ENCODE measurements around the gene ME2.
"Not testable (repeated sequence)": the region's sequence is repeated elsewhere in the genome, so short reads cannot be mapped to it uniquely, and the experiment has no call there.

The ME2 gene

GRCh38 chr18:50878345-50879301 is at the start of gene ME2:
ME2 (plus strand) TSS chr18:50879118; CDS start chr18:50895821, 16,703 bp downstream.
- DNase-seq (ENCODE audit: low spot score): peak; percentile 90

GRCh38 chr18:50829644-50830043 is 49.3 kb upstream of the ME2 start:
- no peak for DNase-seq (ENCODE audit: low spot score)

GRCh38 chr18:50830544-50830943 is 48.4 kb upstream of the ME2 start:
- DNase-seq (ENCODE audit: low spot score): no peak

- DNase-seq (ENCODE audit: low spot score): no peak
Observed at GRCh38 chr18:50832754-50833153, 46.2 kb upstream of the ME2 start.

GRCh38 chr18:50833496-50833895 is 45.4 kb upstream of the ME2 start:
- not testable (repeated sequence) for DNase-seq (ENCODE audit: low spot score)

- no peak for DNase-seq (ENCODE audit: low spot score)
Observed at GRCh38 chr18:50836521-50836957, 42.4 kb upstream of the ME2 start.

- DNase-seq (ENCODE audit: low spot score): no peak
Observed at GRCh38 chr18:50839341-50839740, 39.6 kb upstream of the ME2 start.

GRCh38 chr18:50839996-50840395 is 38.9 kb upstream of the ME2 start:
- DNase-seq (ENCODE audit: low spot score): no peak

GRCh38 chr18:50842846-50843245 is 36.1 kb upstream of the ME2 start:
- DNase-seq (ENCODE audit: low spot score): no peak

GRCh38 chr18:50844554-50844953 is 34.4 kb upstream of the ME2 start:
- no peak for DNase-seq (ENCODE audit: low spot score)

- no peak for DNase-seq (ENCODE audit: low spot score)
Observed at GRCh38 chr18:50844960-50845359, 34.0 kb upstream of the ME2 start.

GRCh38 chr18:50847192-50847591 is 31.7 kb upstream of the ME2 start:
- DNase-seq (ENCODE audit: low spot score): no peak

GRCh38 chr18:50848061-50848551 is 30.8 kb upstream of the ME2 start:
- no peak for DNase-seq (ENCODE audit: low spot score)

GRCh38 chr18:50848991-50849390 is 29.9 kb upstream of the ME2 start:
- no peak for DNase-seq (ENCODE audit: low spot score)

GRCh38 chr18:50849419-50849821 is 29.5 kb upstream of the ME2 start:
- DNase-seq (ENCODE audit: low spot score): no peak

- DNase-seq (ENCODE audit: low spot score): no peak
Observed at GRCh38 chr18:50850307-50851065, 28.4 kb upstream of the ME2 start.

- no peak for DNase-seq (ENCODE audit: low spot score)
Observed at GRCh38 chr18:50853863-50854271, 25.1 kb upstream of the ME2 start.

GRCh38 chr18:50855976-50856757 is 22.8 kb upstream of the ME2 start:
- DNase-seq (ENCODE audit: low spot score): no peak

- not testable (repeated sequence) for DNase-seq (ENCODE audit: low spot score)
Observed at GRCh38 chr18:50857166-50857565, 21.8 kb upstream of the ME2 start.

GRCh38 chr18:50857694-50858093 is 21.2 kb upstream of the ME2 start:
- no peak for DNase-seq (ENCODE audit: low spot score)

- no peak for DNase-seq (ENCODE audit: low spot score)
Observed at GRCh38 chr18:50859793-50860555, 18.9 kb upstream of the ME2 start.

Data from putamen (tissue), 1 donor.